Fibroblast of lung (primary cell): ENCODE results near the gene TET2. TPM values are rescaled to one million over a fixed set of nuclear protein-coding genes. Genes with fewer than 3 reads are reported as not detected.

Experiments
- DNase-seq, 2 donors: peaks; one replicate each; pipeline versions ENCODE4 v3.0.0 to v3.0.0-alpha.2; 2010; ENCODE audit warnings: low read depth in 2 of 2
- H2AFZ ChIP-seq: 2 replicates; pipeline ENCODE4 v1.5.1; 2012; ENCODE audit warnings: low read length, control low read depth, inconsistent platforms
- H3K27ac ChIP-seq: 2 replicates; pipeline ENCODE4 v1.5.1; 2011; ENCODE audit warnings: low read length, control low read depth; ENCODE audit not compliant: insufficient read depth
- H3K27me3 ChIP-seq: 2 replicates; pipeline ENCODE4 v1.5.1; 2011; ENCODE audit warnings: mild to moderate bottlenecking, low read length; ENCODE audit not compliant: control insufficient read depth, insufficient read depth
- H3K36me3 ChIP-seq: 2 replicates; pipeline ENCODE4 v1.5.1; 2011; ENCODE audit warnings: low read length; ENCODE audit not compliant: control insufficient read depth, insufficient read depth
- H3K4me1 ChIP-seq: 2 replicates; pipeline ENCODE4 v1.5.1; 2011; ENCODE audit warnings: low read length; ENCODE audit not compliant: control insufficient read depth, insufficient read depth; ENCODE audit errors: extremely low read depth
- H3K4me2 ChIP-seq: 2 replicates; pipeline ENCODE4 v1.5.1; 2011; ENCODE audit warnings: low read length, control low read depth; ENCODE audit not compliant: insufficient read depth; ENCODE audit errors: extremely low read depth
- H3K4me3 ChIP-seq, 4 experiments: fragments of 200-600 bp in 1 of 4; sonication (generic) in 1 of 4; replicated peaks in 1 of 4; 2 replicates each; pipeline ENCODE4 v1.5.1; 2011 to 2016; ENCODE audit warnings: low read length in 4 of 4, low read depth in 3 of 4, mild to moderate bottlenecking in 3 of 4, control low read depth in 2 of 4, inconsistent platforms in 1 of 4, mixed read lengths in 1 of 4; ENCODE audit not compliant: insufficient read depth in 1 of 4; ENCODE audit errors: control extremely low read depth in 1 of 4
- H3K79me2 ChIP-seq: 2 replicates; pipeline ENCODE4 v1.5.1; 2012; ENCODE audit warnings: mild to moderate bottlenecking, low read length, inconsistent platforms; ENCODE audit not compliant: control insufficient read depth, insufficient read depth
- H3K9ac ChIP-seq: 2 replicates; pipeline ENCODE4 v1.5.1; 2011; ENCODE audit warnings: mild to moderate bottlenecking, low read length, control low read depth; ENCODE audit not compliant: insufficient read depth
- H3K9me3 ChIP-seq: 2 replicates; pipeline ENCODE4 v1.5.1; 2012; ENCODE audit warnings: low read depth, low read length; ENCODE audit not compliant: control insufficient read depth, insufficient read depth
- H4K20me1 ChIP-seq: 2 replicates; pipeline ENCODE4 v1.5.1; 2011; ENCODE audit warnings: low read length; ENCODE audit not compliant: control insufficient read depth, insufficient read depth; ENCODE audit errors: extremely low read depth
- EZH2 ChIP-seq: IDR thresholded peaks from 2 replicates; pipeline ENCODE4 v1.5.1; 2012; ENCODE audit warnings: low read length, control low read depth, mild to moderate bottlenecking; ENCODE audit errors: missing control alignments
- polyA plus RNA-seq, 2 donors: library from polyadenylated mRNA; depleted of rRNA in 1 of 2; stranded (reverse) in 1 of 2; unstranded in 1 of 2; fragments of >200 nt; gene quantifications; 2 replicates each; pipeline ENCODE4 v1.2.1, GENCODE V29; 2011 to 2012; ENCODE audit warnings: missing spikeins in 1 of 2
- total RNA-seq: library from RNA; depleted of rRNA; stranded (reverse); fragments of >200 nt; gene quantifications from 2 replicates; pipeline ENCODE4 v1.2.1, GENCODE V29; 2014
- TF ChIP-seq, protein P1 (sequence below), 2 donors: IDR thresholded peaks in 1 of 2; conservative IDR thresholded peaks in 1 of 2; 1 replicate in 1 of 2; 2 replicates in 1 of 2; pipeline ENCODE4 v1.5.1; 2011 to 2012; ENCODE audit warnings: low read length in 2 of 2, control low read depth in 1 of 2, inconsistent platforms in 1 of 2, low read depth in 1 of 2, mild to moderate bottlenecking in 1 of 2

The TET2 gene
- total and polyA plus RNA-seq, 2 donors (not counting 1 experiment from before 2014, with no cell fraction given): 6.9 to 8.3 TPM

DNA sequence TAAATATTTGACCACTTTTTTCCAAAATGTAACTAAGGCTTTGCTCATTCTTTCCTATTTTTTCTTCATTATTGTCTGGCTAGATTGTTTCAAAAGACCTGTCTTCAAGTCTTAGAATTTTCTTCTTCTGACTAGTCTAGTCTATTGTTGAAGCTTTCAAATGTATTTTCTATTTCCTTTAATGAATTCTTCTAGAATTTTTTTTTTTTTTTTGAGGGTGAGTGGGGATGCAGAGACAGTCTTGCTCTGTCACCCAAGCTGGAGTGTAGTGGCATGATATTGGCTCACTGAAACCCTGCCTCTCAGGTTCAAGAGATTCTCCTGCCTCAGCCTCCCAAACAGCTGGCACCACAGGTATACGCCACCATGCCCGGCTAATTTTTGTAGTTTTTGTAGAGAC, 141.4 kb downstream of the TET2 start:
- Histone ChIP-seq H3K4me2 (no peak overlapping the region), H3K9ac (no peak overlapping the region), H2AFZ (no peak overlapping the region), H3K9me3 (no peaks in the 10 kb centered on the region), H4K20me1 (no peaks in the 10 kb centered on the region), H3K4me1 (no peaks in the 10 kb centered on the region), H3K27ac (no peak overlapping the region), H3K27me3 (no peaks in the 10 kb centered on the region), H3K4me3 (no peak overlapping the region), H3K36me3 (no peaks in the 10 kb centered on the region), H3K79me2 (no peaks in the 10 kb centered on the region)
- no peak for DNase-seq
- TF ChIP-seq EZH2: no peak
- TF ChIP-seq, protein P1, sequence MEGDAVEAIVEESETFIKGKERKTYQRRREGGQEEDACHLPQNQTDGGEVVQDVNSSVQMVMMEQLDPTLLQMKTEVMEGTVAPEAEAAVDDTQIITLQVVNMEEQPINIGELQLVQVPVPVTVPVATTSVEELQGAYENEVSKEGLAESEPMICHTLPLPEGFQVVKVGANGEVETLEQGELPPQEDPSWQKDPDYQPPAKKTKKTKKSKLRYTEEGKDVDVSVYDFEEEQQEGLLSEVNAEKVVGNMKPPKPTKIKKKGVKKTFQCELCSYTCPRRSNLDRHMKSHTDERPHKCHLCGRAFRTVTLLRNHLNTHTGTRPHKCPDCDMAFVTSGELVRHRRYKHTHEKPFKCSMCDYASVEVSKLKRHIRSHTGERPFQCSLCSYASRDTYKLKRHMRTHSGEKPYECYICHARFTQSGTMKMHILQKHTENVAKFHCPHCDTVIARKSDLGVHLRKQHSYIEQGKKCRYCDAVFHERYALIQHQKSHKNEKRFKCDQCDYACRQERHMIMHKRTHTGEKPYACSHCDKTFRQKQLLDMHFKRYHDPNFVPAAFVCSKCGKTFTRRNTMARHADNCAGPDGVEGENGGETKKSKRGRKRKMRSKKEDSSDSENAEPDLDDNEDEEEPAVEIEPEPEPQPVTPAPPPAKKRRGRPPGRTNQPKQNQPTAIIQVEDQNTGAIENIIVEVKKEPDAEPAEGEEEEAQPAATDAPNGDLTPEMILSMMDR (conservative IDR thresholded peaks at IDR 0.05 in 1 of 2, IDR thresholded peaks at IDR 0.05 in 1 of 2; ENCODE audit: low read depth in 1 of 2, low read length in 2 of 2): no peak

DNA sequence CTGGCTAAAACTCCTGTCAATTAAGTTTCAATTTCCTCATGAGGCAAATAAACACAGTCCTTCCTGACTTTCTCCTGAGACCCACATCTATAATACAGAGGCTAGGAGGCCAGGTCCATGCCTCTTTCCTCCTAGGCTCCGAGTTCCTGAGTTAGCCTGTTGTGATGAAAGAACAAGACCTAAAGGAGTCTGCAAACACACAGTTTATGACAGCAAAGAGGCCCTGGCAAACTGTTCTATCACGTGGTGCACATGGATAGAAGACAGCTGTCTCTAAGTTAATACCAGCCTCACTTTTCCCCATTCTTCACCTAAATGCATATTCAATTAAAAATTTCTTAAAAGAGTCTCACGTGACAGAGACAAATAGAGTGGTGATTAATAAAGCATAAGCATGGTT, 145.2 kb downstream of the TET2 start:
- TF ChIP-seq, protein P1 (conservative IDR thresholded peaks at IDR 0.05 in 1 of 2, IDR thresholded peaks at IDR 0.05 in 1 of 2; ENCODE audit: low read depth in 1 of 2, low read length in 2 of 2): no peak
- no peak for TF ChIP-seq EZH2
- peak in 1 of 2 donors; percentile 64 for DNase-seq

DNA sequence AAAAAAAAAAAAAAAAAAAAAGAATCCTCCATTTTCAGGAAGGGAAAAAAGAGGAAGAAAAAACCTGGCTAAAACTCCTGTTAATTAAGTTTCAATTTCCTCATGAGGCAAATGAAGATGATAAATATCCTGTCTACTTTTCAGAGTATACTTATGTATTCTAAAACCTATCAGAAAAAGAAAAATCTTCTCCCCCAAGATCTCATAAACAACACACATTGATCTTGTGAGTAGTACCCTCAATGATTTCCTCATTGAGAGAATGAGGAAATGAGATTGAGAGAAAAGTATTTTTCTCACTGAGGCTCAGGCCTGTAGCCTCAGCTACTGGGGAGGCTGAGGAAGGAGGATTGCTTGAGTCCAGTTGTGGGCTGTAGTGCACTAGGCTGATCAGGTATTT, 146.7 kb downstream of the TET2 start:
- Histone ChIP-seq H3K36me3 (no peaks in the 10 kb centered on the region), H3K4me3 (no peak overlapping the region), H4K20me1 (no peaks in the 10 kb centered on the region), H3K4me1 (no peaks in the 10 kb centered on the region), H3K79me2 (no peaks in the 10 kb centered on the region), H3K27me3 (no peaks in the 10 kb centered on the region), H2AFZ (no peak overlapping the region), H3K27ac (no peak overlapping the region), H3K9ac (no peak overlapping the region), H3K4me2 (no peak overlapping the region), H3K9me3 (no peaks in the 10 kb centered on the region)
- DNase-seq: no peak
- TF ChIP-seq EZH2: no peak
- TF ChIP-seq, protein P1 (conservative IDR thresholded peaks at IDR 0.05 in 1 of 2, IDR thresholded peaks at IDR 0.05 in 1 of 2; ENCODE audit: low read depth in 1 of 2, low read length in 2 of 2): no peak

More for the DNA sequence above, 145.2 kb downstream of the TET2 start:
- no peaks in the 10 kb centered on the region for H3K36me3 ChIP-seq
- H3K27me3 ChIP-seq: no peaks in the 10 kb centered on the region
- H3K9me3 ChIP-seq: no peaks in the 10 kb centered on the region
- no peak overlapping the region for H3K4me3 ChIP-seq
- no peak overlapping the region for H3K27ac ChIP-seq
- no peak overlapping the region for H3K4me2 ChIP-seq
- no peaks in the 10 kb centered on the region for H3K79me2 ChIP-seq
- no peaks in the 10 kb centered on the region for H3K4me1 ChIP-seq
- peak overlapping the region; percentile 49 for H2AFZ ChIP-seq
- no peak overlapping the region for H3K9ac ChIP-seq
- no peaks in the 10 kb centered on the region for H4K20me1 ChIP-seq
